ENCODE measurements around the gene OGN. TPM values are rescaled to one million over a fixed set of nuclear protein-coding genes. Genes with fewer than 3 reads are reported as not detected.

The OGN gene
- total RNA-seq, 1 donor from 2014 or later: not detected

DNA sequence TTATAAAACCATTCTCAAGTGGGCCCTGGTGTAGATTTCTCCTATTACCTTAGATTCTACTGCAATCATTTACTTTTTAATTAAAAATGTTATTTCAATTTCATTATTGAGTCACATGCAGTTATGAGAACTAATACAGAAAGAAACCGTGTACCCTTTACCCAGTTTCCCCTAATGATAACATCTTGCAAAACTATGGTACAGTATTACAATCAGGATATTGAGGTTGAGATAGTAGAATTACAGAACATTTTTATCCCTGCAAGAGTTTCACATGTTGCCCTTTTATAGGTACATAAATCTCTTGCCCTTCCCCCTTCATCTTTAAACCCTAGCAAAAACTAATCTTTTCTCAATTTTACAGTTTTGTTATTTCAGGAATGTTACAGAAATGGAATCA lies 30.9 kb upstream of the OGN start:
- no peak overlapping the region for H3K4me3 ChIP-seq (ENCODE audit: low read depth, low read length)
- TF ChIP-seq, protein P1, sequence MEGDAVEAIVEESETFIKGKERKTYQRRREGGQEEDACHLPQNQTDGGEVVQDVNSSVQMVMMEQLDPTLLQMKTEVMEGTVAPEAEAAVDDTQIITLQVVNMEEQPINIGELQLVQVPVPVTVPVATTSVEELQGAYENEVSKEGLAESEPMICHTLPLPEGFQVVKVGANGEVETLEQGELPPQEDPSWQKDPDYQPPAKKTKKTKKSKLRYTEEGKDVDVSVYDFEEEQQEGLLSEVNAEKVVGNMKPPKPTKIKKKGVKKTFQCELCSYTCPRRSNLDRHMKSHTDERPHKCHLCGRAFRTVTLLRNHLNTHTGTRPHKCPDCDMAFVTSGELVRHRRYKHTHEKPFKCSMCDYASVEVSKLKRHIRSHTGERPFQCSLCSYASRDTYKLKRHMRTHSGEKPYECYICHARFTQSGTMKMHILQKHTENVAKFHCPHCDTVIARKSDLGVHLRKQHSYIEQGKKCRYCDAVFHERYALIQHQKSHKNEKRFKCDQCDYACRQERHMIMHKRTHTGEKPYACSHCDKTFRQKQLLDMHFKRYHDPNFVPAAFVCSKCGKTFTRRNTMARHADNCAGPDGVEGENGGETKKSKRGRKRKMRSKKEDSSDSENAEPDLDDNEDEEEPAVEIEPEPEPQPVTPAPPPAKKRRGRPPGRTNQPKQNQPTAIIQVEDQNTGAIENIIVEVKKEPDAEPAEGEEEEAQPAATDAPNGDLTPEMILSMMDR (conservative IDR thresholded peaks at IDR 0.05; ENCODE audit: low read depth, low read length): no peak
- no peak for DNase-seq (ENCODE audit: low read depth)

DNA sequence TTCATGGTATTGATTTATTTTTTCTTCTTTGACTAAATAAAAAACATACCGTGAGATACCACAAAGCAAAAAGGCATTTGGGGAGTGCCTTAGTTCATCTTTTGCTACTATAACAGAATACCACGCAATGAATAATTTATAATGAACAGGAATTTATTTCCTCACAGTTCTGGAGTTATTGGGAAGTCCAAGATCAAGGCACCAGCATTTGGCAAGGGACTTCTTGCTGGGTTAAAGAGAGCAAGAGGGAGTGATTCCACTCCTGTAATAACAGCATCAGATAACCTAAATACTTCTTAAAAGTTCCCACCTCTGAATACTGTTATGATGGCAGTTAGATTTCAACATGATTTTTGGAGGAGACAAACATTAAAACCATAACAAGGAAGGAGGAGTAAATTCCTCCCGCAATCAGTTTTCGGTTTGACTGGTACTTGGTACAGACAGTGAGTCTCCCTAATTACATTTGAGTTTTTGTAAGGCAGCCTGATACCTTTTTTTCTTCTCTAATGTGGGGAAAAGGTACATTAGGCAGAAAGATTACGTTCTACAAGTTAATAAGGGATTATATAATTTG lies 28.7 kb upstream of the OGN start:
- no peak overlapping the region for H3K4me3 ChIP-seq (ENCODE audit: low read depth, low read length)
- TF ChIP-seq, protein P1 (conservative IDR thresholded peaks at IDR 0.05; ENCODE audit: low read depth, low read length): no peak
- DNase-seq (ENCODE audit: low read depth): no peak

DNA sequence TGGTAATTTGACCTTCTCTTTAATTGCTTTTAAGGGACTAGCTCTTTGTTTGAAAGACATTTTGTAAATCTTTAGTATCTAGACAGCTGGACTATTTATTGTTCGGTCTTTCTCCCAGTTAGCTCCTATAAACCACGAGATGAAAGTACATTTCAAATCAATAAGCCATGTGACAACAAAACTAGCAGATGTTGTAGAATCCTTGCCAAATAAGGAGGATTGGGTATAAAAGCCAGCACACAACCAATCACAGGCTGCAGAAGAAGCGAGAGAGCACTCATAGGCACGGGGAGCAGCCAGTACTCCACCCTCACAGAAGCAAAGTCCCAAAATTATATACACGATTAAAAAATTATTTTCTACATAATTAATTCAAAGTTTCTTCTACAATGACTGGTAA lies 28.0 kb upstream of the OGN start:
- TF ChIP-seq, protein P1 (conservative IDR thresholded peaks at IDR 0.05; ENCODE audit: low read depth, low read length): no peak
- H3K4me3 ChIP-seq (ENCODE audit: low read depth, low read length): no peak overlapping the region
- no peak for DNase-seq (ENCODE audit: low read depth)

DNA sequence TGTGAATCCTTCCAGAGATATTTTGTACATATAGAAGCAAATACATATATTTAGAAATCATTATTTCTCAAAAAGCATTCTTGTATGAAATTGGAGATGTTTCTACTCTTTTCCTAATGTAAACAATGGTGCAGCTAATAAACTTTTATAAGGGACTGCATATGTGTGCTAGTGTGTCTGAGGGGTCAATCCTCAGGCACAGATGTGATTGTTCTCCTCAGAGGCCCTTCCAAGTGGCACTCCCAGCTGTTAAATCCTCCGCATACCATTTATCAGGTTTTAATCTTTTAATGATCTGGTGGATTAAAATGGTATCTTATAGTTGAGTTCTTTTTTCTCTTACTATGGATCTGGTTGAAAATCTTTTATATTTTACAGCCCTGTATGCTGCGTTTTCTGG lies 25.5 kb upstream of the OGN start:
- H3K4me3 ChIP-seq (ENCODE audit: low read depth, low read length): no peak overlapping the region
- DNase-seq (ENCODE audit: low read depth): no peak
- TF ChIP-seq, protein P1 (conservative IDR thresholded peaks at IDR 0.05; ENCODE audit: low read depth, low read length): no peak

DNA sequence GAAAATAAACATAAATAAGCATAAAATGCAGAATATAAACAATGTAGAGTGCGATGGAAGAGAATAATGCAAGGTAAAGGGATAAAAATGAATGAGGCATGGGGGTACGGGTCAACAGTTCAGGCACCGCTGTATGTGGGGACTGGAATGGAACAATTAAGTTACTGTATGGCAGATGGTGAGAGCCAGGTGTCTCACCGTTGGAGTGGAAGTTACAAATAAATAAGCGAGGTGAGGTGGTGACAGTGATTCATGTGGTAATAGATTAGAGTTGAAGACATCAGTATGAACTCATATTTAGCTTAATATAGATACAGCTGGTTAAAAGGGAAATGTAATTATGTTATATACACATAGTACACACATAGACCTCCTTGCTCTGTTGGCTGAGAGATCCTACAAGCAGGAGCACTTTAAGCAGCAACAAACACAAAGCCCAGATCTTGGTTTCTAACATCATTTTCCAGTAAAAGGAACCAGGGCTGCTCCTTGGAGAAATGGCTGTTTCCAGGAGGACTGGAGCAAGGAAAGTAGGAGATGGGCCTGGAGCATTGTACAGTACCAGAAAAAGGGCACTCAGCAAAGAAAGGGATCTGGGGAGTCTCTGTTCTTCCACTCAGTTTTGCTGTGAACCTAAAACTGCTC lies 22.2 kb upstream of the OGN start:
- DNase-seq (ENCODE audit: low read depth): no peak
- TF ChIP-seq, protein P1 (conservative IDR thresholded peaks at IDR 0.05; ENCODE audit: low read depth, low read length): no peak
- no peak overlapping the region for H3K4me3 ChIP-seq (ENCODE audit: low read depth, low read length)

DNA sequence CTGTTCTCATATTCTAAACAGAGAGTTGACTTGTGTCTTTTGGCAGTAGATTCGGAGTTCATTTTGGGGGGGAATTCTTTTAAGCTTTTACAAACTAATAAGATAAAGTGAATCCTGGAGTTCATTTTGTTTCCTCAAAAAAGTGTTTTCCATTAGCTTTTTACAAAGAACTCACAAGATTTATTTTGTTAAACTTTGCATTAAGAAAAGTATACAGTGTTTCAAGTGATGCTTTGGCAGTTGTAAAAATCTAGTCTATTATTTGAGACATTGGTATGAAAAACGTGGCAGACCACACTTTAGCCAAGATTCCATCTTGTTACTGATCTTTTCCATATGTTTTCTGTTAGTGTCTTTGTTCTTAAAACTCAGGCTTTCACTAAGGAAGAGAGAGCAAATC lies 21.1 kb upstream of the OGN start:
- TF ChIP-seq, protein P1 (conservative IDR thresholded peaks at IDR 0.05; ENCODE audit: low read depth, low read length): no peak
- DNase-seq (ENCODE audit: low read depth): no peak
- H3K4me3 ChIP-seq (ENCODE audit: low read depth, low read length): no peak overlapping the region

DNA sequence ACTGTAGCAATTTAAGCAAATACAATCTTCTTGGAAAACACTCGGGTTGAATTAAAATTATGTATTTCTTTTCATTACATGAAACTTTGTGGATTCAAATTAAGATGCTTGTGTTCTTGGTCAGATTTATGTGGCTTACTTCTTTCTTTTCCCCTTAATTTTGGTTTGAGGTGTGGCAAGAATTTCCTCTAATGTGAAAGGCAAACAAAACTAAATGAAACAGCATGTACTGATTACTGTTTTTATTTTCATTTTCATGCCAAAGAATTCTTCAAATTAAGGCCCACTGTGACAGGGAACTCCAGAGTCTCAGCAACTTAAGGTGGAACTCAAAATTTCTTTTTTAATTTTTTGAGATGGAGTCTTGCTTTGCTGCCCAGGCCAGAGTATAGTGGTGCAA lies 20.0 kb upstream of the OGN start, which contains the start of gene OMD:
TSS of gene OMD (minus strand) at position 132 of the 400 bp plus-strand sequence. CDS start 6,913 bp downstream, outside the sequence.
- TF ChIP-seq, protein P1 (conservative IDR thresholded peaks at IDR 0.05; ENCODE audit: low read depth, low read length): no peak
- DNase-seq (ENCODE audit: low read depth): no peak

More for the DNA sequence above, 20.0 kb upstream of the OGN start, which contains the start of gene OMD:
- H3K4me3 ChIP-seq (ENCODE audit: low read depth, low read length): no peak within 1 kb of the TSS

All from epithelial cell of proximal tubule (primary cell).